OCI-LY1 (cell line): ENCODE measurements around the gene OR13C3.

ENCODE experiments used
- H2AFZ ChIP-seq: fragments of 200-600 bp; sonication (generic), shearing (Covaris generic); 2 replicates; pipeline ENCODE4 v1.6.0; 2014; ENCODE audit warnings: antibody characterized with exemption, mild to moderate bottlenecking, low read length
- H3F3A ChIP-seq: fragments of 200-600 bp; sonication (generic), shearing (Covaris generic); 2 replicates; pipeline ENCODE4 v1.6.0; 2014; ENCODE audit warnings: mild to moderate bottlenecking, antibody characterized with exemption, low read length, moderate library complexity; ENCODE audit not compliant: insufficient read depth
- H3K27ac ChIP-seq: fragments of 200-600 bp; sonication (generic); 2 replicates; pipeline ENCODE4 v1.5.1; 2014; ENCODE audit warnings: low read length, mixed run types, mild to moderate bottlenecking, low read depth; ENCODE audit not compliant: poor library complexity, severe bottlenecking
- H3K27me3 ChIP-seq: fragments of 200-600 bp; sonication (generic); 2 replicates; pipeline ENCODE4 v1.6.0; 2014; ENCODE audit warnings: antibody characterized with exemption, mild to moderate bottlenecking, low read length, moderate library complexity; ENCODE audit not compliant: insufficient read depth
- H3K36me3 ChIP-seq: fragments of 200-600 bp; sonication (generic); 2 replicates; pipeline ENCODE4 v1.6.1; 2014; ENCODE audit warnings: mild to moderate bottlenecking, antibody characterized with exemption, low read length, moderate library complexity, mixed read lengths; ENCODE audit not compliant: insufficient read depth
- H3K4me1 ChIP-seq: fragments of 200-600 bp; sonication (generic); 2 replicates; pipeline ENCODE4 v1.5.1; 2014; ENCODE audit warnings: mild to moderate bottlenecking, low read length, moderate library complexity; ENCODE audit not compliant: insufficient read depth, severe bottlenecking
- H3K4me2 ChIP-seq: fragments of 200-600 bp; sonication (generic), shearing (Covaris generic); 2 replicates; pipeline ENCODE4 v1.6.1; 2014; ENCODE audit warnings: low read length
- H3K4me3 ChIP-seq: fragments of 200-600 bp; sonication (generic); 2 replicates; pipeline ENCODE4 v1.5.1; 2014; ENCODE audit warnings: low read length, low read depth, mild to moderate bottlenecking, mixed read lengths; ENCODE audit not compliant: poor library complexity, severe bottlenecking
- H3K79me2 ChIP-seq: fragments of 200-600 bp; shearing (Covaris generic); 2 replicates; pipeline ENCODE4 v1.6.1; 2016; ENCODE audit warnings: mixed run types, low read length, mixed read lengths; ENCODE audit not compliant: insufficient read depth
- H3K9ac ChIP-seq: fragments of 200-600 bp; sonication (generic), shearing (Covaris generic); 2 replicates; pipeline ENCODE4 v1.6.1; 2014; ENCODE audit warnings: mild to moderate bottlenecking, low read length, mixed read lengths
- H3K9me2 ChIP-seq: fragments of 200-600 bp; sonication (generic), shearing (Covaris generic); 2 replicates; pipeline ENCODE4 v1.6.1; 2014; ENCODE audit warnings: low read depth, mild to moderate bottlenecking, low read length, mixed read lengths
- H3K9me3 ChIP-seq: fragments of 200-600 bp; shearing (Covaris generic); 2 replicates; pipeline ENCODE4 v1.6.1; 2014; ENCODE audit warnings: low read length, mixed read lengths
- H4K20me1 ChIP-seq: fragments of 200-600 bp; sonication (generic), shearing (Covaris generic); 2 replicates; pipeline ENCODE4 v1.6.0; 2016; ENCODE audit warnings: mild to moderate bottlenecking, low read length; ENCODE audit not compliant: insufficient read depth
- CTCF ChIP-seq: fragments of 200-600 bp; sonication (generic), shearing (Covaris generic); IDR thresholded peaks from 2 replicates; pipeline ENCODE4 v1.5.1; 2017; ENCODE audit warnings: mild to moderate bottlenecking, antibody characterized with exemption, low read length, moderate library complexity, mixed read lengths
- EZH2 ChIP-seq: fragments of 200-600 bp; sonication (generic), shearing (Covaris generic); IDR thresholded peaks from 2 replicates; pipeline ENCODE4 v1.8.0; 2017; ENCODE audit warnings: borderline replicate concordance, mixed run types, mild to moderate bottlenecking, antibody characterized with exemption, low read length, moderate library complexity, mixed read lengths

The OR13C3 gene

GRCh38 chr9:104564358-104564757 is 27.7 kb upstream of the OR13C3 start:
- no peak overlapping the region for H3K4me3 ChIP-seq
- H3K36me3 ChIP-seq: no peaks in the 10 kb centered on the region
- H3K9me2 ChIP-seq: no peaks in the 10 kb centered on the region
- H3K9ac ChIP-seq: no peak overlapping the region
- no peaks in the 10 kb centered on the region for H3K4me1 ChIP-seq
- H3F3A ChIP-seq: no peaks in the 10 kb centered on the region
- H4K20me1 ChIP-seq: no peaks in the 10 kb centered on the region
- H3K9me3 ChIP-seq: no peaks in the 10 kb centered on the region
- no peak overlapping the region for H3K27ac ChIP-seq
- H3K4me2 ChIP-seq: no peak overlapping the region
- no peaks in the 10 kb centered on the region for H3K79me2 ChIP-seq
- H2AFZ ChIP-seq: no peak overlapping the region
- no peaks in the 10 kb centered on the region for H3K27me3 ChIP-seq
- TF ChIP-seq EZH2 (no peak), CTCF (no peak)

- Histone ChIP-seq H3K9ac (no peak overlapping the region), H3K79me2 (no peaks in the 10 kb centered on the region), H3K9me3 (no peaks in the 10 kb centered on the region), H3K9me2 (no peaks in the 10 kb centered on the region), H3K4me1 (no peaks in the 10 kb centered on the region), H3K27ac (no peak overlapping the region), H3F3A (no peaks in the 10 kb centered on the region), H2AFZ (no peak overlapping the region), H3K4me2 (no peak overlapping the region), H4K20me1 (no peaks in the 10 kb centered on the region), H3K27me3 (no peaks in the 10 kb centered on the region), H3K4me3 (no peak overlapping the region), H3K36me3 (no peaks in the 10 kb centered on the region)
- no peak for TF ChIP-seq CTCF
- TF ChIP-seq EZH2: no peak
These were observed 20.4 kb upstream of the OR13C3 start for GRCh38 chr9:104556830-104557634.

GRCh38 chr9:104555521-104555920 is 18.9 kb upstream of the OR13C3 start:
- Histone ChIP-seq H3K27ac (no peak overlapping the region), H3F3A (no peaks in the 10 kb centered on the region)

More at GRCh38 chr9:104555521-104555920, 18.9 kb upstream of the OR13C3 start:
- TF ChIP-seq CTCF (no peak), EZH2 (no peak)
- Histone ChIP-seq H3K79me2 (no peaks in the 10 kb centered on the region), H3K4me1 (no peaks in the 10 kb centered on the region), H3K36me3 (no peaks in the 10 kb centered on the region), H3K4me3 (no peak overlapping the region), H2AFZ (no peak overlapping the region), H3K9me3 (no peaks in the 10 kb centered on the region), H4K20me1 (no peaks in the 10 kb centered on the region), H3K27me3 (no peaks in the 10 kb centered on the region), H3K9me2 (no peaks in the 10 kb centered on the region), H3K4me2 (no peak overlapping the region), H3K9ac (no peak overlapping the region)
